Measurements from ENCODE around the gene ATR. TPM values are rescaled to one million over a fixed set of nuclear protein-coding genes. Genes with fewer than 3 reads are reported as not detected.

The ATR gene
- polyA plus RNA-seq, 1 donor from 2014 or later: 26.1 TPM

GRCh38 chr3:142614059-142614626, 35.6 kb upstream of the ATR start:
- no peak overlapping the region for H2AFZ ChIP-seq (ENCODE audit: low read depth, low read length)
- H3K27me3 ChIP-seq (ENCODE audit: insufficient read depth, low read depth, low read length): no peaks in the 10 kb centered on the region
- H3K4me2 ChIP-seq (ENCODE audit: low read length): no peak overlapping the region
- H4K20me1 ChIP-seq (ENCODE audit: insufficient read depth): no peaks in the 10 kb centered on the region
- H3K9me2 ChIP-seq (ENCODE audit: insufficient read depth, low read length): no peaks in the 10 kb centered on the region
- no peak overlapping the region for H3K4me3 ChIP-seq (ENCODE audit: low read length)
- H3K27ac ChIP-seq (ENCODE audit: low read length): no peak overlapping the region
- H3K36me3 ChIP-seq (ENCODE audit: insufficient read depth, low read length): no peaks in the 10 kb centered on the region
- TF ChIP-seq RAD21 (conservative IDR thresholded peaks at IDR 0.05): no peak
- TF ChIP-seq EP300 (conservative IDR thresholded peaks at IDR 0.05; ENCODE audit: poor library complexity, severe bottlenecking): no peak
- TF ChIP-seq REST (IDR thresholded peaks at IDR 0.05; ENCODE audit: borderline replicate concordance): peak; percentile 22
- TF ChIP-seq POLR2AphosphoS5 (IDR thresholded peaks at IDR 0.05): peak; percentile 94
- no peak for TF ChIP-seq SMC3 (conservative IDR thresholded peaks at IDR 0.05; ENCODE audit: poor library complexity)
- H3F3A ChIP-seq (ENCODE audit: insufficient read depth, low read length, poor library complexity, severe bottlenecking): no peaks in the 10 kb centered on the region
- H3K9me3 ChIP-seq (ENCODE audit: low read length): no peaks in the 10 kb centered on the region
- H3K9ac ChIP-seq (ENCODE audit: low read length): no peak overlapping the region
- no peaks in the 10 kb centered on the region for H3K79me2 ChIP-seq (replicated peaks; ENCODE audit: insufficient read depth, low read length)

- Histone ChIP-seq H3K79me2 (replicated peaks; ENCODE audit: insufficient read depth, low read length) (no peaks in the 10 kb centered on the region), H3K9me3 (ENCODE audit: low read length) (no peaks in the 10 kb centered on the region), H3K27me3 (ENCODE audit: insufficient read depth, low read depth, low read length) (no peaks in the 10 kb centered on the region), H3F3A (ENCODE audit: insufficient read depth, low read length, poor library complexity, severe bottlenecking) (no peaks in the 10 kb centered on the region), H3K9me2 (ENCODE audit: insufficient read depth, low read length) (no peaks in the 10 kb centered on the region), H3K27ac (ENCODE audit: low read length) (no peak overlapping the region), H3K9ac (ENCODE audit: low read length) (no peak overlapping the region), H3K4me3 (ENCODE audit: low read length) (no peak overlapping the region), H3K36me3 (ENCODE audit: insufficient read depth, low read length) (no peaks in the 10 kb centered on the region), H2AFZ (ENCODE audit: low read depth, low read length) (no peak overlapping the region), H4K20me1 (ENCODE audit: insufficient read depth) (no peaks in the 10 kb centered on the region), H3K4me2 (ENCODE audit: low read length) (no peak overlapping the region)
- TF ChIP-seq REST (IDR thresholded peaks at IDR 0.05; ENCODE audit: borderline replicate concordance): no peak
- no peak for TF ChIP-seq TAF1 (IDR thresholded peaks at IDR 0.05; ENCODE audit: low read depth)
Observed at GRCh38 chr3:142613491-142613890, 35.0 kb upstream of the ATR start.

- H2AFZ ChIP-seq (ENCODE audit: low read depth, low read length): no peak overlapping the region
- H3K27ac ChIP-seq (ENCODE audit: low read length): no peak overlapping the region
- no peaks in the 10 kb centered on the region for H3K9me3 ChIP-seq (ENCODE audit: low read length)
- H3K9ac ChIP-seq (ENCODE audit: low read length): no peak overlapping the region
- no peaks in the 10 kb centered on the region for H4K20me1 ChIP-seq (ENCODE audit: insufficient read depth)
- H3K9me2 ChIP-seq (ENCODE audit: insufficient read depth, low read length): no peaks in the 10 kb centered on the region
- H3K4me3 ChIP-seq (ENCODE audit: low read length): no peak overlapping the region
- H3F3A ChIP-seq (ENCODE audit: insufficient read depth, low read length, poor library complexity, severe bottlenecking): no peaks in the 10 kb centered on the region
- no peak overlapping the region for H3K4me2 ChIP-seq (ENCODE audit: low read length)
- H3K36me3 ChIP-seq (ENCODE audit: insufficient read depth, low read length): no peaks in the 10 kb centered on the region
- H3K79me2 ChIP-seq (replicated peaks; ENCODE audit: insufficient read depth, low read length): no peaks in the 10 kb centered on the region
- TF ChIP-seq SMC3 (conservative IDR thresholded peaks at IDR 0.05; ENCODE audit: poor library complexity): no peak
- no peaks in the 10 kb centered on the region for H3K27me3 ChIP-seq (ENCODE audit: insufficient read depth, low read depth, low read length)
Observed at GRCh38 chr3:142611206-142611605, 32.7 kb upstream of the ATR start.

All from neural cell (in vitro differentiated cells).